HG03095 (cell line): ENCODE measurements around the gene FLOT2.
"Not testable (repeated sequence)": the region's sequence is repeated elsewhere in the genome, so short reads cannot be mapped to it uniquely, and the experiment has no call there.

Source experiments
- ATAC-seq: cut with Tn5 transposase; IDR thresholded peaks from one replicate; pipeline ENCODE4 v1.9.1; 2021; ENCODE audit warnings: moderate library complexity; ENCODE audit not compliant: unreplicated experiment

The FLOT2 gene

DNA sequence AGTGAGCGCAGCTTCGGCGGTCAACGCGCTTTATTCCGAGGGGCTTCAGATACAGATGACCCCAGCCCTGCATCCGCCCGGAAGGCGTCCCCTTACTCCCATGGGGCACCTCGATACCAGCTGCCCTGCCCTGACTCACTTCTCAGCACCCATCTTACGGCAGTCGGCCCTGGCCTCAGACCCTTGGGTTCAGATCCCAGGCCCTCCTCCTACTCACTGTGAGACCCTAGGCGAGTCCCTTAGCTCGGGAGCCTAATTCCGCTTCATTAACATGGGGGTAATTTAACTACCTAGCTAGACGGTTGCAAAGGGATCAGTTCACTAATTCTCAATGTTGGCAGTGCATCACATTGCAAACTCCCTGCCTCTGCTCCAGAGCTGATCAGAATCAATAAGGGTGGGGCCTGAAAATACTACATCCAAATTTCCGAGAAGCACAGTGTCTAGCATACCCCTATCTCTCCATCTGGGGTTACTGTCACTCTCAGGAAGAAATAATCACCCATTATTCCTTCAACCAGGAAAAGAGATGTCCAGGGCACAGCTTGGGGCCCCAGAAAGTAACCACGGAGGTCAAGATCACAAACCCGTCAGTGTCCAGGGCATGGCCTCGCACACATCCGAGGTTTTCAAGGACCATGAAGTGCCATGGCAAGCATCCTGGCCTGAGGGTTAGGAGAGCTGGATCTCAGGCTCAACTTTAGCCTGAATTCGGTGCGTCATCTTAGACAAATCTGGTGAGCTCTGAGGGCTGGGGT lies 415 bp upstream of the FLOT2 start:
- ATAC-seq, result no peak

DNA sequence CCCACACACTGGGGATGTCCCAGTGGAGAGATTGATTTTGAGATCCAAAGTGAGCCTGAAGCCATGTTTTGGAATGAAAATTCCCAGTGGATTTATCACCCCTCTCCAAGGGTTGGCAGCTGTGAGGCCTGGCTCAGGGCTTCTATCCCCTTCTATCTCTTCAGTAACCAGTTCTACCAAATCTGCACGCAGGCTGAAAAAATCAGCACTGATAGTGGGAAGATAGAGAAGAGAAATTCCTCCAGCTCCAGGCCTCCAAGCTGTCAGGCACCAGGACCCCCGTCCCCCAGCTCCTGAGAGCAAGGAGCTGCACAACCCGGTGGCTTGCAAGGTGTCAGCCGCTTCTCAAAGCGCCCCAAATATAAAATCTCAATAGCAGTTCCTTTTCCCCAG lies 1.0 kb downstream of the FLOT2 start:
- no peak for ATAC-seq

DNA sequence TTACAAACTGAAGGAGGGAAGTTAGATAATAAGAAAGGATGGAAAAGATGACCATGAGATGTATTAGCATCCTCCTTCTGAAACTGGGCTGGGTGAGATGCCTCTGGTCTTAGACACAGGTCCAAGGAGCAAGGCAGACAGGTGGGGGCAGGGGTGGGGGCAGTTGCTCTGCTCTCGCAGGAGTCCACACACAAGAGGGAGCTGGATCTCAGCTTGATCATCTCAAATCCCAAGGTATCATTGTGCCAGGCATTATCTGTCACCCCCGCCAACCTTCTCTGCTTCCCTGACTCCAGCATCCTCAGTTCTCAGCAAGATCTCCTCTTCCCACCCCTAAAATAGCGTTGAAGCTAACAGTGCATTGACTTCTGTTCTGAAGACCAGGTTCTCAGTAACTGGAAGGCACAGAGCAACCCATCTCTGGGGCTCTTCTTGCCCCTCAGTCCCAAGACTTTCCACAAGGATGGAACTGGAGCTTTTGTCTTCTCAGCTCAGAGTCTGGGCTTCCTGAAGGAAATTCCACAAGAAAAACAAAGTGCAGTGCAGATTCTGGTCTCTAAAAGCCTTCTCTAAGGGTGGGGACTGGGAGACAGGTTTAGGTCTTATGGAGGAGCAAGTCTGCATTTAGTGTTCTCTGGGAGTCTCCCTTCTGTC lies 1.6 kb downstream of the FLOT2 start:
- no peak for ATAC-seq

DNA sequence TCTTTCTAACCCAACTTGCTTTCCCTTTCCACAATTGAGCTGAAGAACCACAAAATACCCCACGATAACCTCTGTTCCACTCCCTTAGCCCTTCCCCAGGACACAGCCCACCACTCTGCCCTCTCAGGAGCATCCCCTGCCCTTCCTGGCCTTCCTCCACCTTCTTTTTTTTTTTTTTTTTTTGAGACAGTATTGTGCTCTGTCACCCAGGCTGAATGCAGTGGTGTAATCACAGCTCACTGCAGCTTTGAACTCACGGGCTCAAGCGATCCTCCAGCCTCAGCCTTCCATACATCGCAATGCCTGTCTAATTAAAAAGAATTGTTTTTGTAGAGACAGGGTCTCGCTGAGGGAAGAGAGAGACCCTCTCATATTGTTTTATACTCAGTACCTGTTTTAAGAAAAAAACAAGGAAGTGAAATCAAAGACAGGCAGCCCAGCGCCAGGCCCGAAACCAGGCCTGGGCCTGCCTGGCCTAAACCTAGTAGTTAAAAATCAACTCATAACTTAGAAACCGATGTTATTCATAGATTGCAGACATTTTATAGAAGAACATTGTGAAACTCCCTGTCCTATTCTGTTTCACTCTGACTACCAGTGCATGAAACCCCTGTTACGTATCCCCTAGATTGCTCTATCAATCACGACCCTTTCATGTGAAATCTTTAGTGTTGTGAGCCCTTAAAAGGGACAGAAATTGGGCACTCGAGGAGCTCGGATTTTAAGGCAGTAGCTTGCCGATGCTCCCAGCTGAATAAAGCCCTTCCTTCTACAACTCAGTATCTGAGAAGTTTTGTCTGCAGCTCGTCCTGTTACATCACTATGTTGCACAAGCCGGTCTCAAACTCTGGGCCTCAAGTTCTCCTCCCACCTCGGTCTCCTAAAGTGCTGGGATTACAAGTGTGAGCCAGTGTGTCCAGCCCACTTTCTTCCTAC lies 4.0 kb downstream of the FLOT2 start:
- ATAC-seq, result not testable (repeated sequence)

DNA sequence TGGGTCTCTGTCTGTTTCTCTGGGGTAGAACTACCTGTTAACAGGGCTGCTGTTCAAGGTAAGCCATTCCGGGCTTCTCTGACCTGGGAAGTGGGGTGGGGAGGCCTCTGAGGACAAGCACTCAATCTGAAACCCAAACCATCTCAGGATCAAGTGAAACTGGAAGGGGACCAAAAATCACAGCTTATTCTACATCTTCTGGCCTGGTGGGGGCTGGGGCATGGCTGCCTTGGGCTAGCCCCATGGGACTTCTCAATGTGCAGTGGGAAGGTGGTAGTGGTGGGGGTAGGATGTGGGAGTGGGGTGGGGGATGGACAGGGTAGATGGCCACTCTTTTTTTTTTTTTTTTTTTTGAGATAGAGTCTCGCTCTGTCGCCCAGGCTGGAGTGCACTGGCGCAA lies 5.5 kb downstream of the FLOT2 start:
- no peak for ATAC-seq

DNA sequence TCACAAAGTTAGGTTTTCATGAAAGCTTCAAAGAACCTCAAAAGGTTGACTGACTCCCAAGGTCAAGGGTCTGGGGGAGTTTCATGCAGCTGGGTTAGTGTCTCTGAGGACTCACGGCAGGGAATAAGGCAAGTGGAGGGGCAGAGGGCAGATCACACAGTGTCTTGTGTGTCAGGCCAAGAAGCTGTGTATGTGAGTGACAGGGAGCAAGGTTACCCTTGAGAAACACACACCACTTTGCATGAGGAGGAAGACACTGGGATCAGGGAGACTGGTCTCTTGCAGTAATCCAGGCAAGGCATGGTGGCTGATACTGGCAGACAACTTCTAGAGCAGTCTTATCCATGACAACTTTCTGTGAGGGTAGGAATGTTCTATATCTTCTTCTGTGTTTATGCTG lies 6.3 kb downstream of the FLOT2 start:
- ATAC-seq, result no peak

DNA sequence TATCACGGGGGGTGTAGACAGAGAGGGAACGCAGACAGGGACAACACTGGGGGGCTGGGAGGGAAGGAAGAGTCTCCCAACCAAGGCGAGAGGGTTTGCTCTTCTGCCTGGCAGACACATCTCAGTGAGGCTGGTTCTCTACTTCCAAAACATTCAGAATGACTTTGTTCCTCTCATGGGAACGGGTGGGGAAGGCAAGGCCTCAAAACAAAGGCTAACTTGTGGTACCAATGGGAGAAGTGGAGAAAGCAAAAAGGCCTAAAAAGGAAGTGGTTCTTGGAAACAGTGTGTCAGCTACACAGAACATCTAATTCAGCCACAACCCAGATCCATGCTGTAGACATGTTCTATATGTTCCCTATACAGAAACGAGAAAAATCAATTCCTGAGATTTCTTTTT lies 7.5 kb downstream of the FLOT2 start:
- no peak for ATAC-seq

DNA sequence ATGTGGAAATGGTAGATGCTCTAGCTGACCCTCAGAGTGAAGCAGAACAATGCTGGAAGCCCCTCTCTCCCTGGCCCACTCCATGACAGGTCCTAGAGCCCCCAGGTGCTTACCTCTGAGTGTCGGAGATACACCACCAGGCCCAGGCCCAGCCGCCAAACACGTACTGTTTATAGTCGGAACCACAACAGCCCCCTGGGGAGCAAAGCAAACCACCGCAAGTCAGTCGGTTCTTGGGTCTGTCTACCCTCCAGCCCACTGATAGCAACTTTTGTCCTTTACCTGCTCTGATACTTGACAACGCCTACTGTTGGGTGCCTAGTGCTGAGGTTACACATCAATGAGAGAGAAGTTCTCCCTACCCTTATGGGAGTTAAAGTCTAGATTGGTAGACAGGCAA lies 8.7 kb downstream of the FLOT2 start:
- ATAC-seq, result no peak

DNA sequence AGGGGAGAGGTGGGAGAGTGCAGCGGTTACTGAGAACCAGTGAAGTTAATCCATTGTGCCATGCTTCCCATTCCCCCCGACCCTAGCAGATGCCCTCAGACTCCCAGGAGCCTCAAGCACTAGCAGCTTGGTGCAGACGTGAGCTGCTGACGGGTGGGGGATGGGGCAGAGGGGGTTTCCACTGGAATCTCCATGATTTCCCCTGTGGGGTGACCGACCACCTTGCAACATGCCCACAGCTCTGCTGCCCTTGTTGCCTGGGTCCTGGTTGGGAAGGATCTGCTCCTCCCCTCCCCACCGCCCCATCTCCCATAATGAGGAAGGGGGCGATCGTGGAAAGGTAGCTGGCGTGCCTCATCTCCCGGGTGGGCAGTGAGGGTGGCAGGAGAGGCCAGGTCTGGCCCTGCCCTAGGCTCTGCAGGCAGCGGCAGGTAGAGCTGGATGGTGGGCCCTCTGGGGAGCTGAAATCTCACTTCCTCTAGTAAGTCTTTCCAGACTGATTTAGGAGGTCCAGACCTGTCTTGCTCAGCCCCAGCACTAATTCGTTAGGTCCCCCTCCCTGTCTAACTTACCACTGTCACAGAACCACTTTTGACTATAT lies 9.6 kb downstream of the FLOT2 start:
- no peak for ATAC-seq

DNA sequence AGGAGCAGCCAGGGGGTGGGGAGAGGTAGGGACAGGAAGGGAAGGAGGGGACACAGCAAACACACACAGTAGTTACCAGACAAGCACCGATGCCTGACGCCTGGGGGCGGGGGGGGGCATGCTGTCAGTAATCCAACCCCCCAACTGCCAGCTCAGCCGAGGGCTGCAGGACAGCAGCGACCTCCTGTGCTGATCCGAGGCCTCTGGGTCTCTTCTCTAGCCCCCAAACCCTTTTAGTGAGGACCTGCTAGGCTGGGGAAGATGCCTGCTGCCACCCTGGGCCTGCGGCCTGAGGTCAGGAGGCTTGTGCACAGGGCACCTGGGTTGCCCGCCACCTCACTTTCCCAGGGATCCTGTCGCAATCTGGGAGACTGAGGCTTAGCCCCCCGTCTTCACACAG lies 11.6 kb downstream of the FLOT2 start:
- no peak for ATAC-seq

DNA sequence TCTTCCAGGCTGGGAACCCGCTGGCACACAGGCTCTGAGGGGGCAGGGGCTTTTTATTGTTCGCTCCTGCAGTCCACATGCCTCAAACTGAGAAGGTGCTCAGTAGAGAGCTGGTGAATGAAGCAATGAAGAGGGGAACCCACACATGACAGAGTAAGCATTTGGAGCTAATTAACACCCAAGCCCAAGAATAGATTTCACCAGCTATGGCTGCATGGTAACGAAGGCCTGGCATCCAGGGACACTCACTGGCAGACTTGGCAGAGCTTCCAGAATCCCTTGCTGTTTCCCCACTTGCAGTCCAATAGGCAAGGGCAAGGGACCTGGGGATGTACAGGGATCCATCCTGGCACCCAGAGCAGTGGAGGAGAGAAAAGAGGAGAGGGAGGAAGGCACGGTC lies 12.2 kb downstream of the FLOT2 start:
- no peak for ATAC-seq

DNA sequence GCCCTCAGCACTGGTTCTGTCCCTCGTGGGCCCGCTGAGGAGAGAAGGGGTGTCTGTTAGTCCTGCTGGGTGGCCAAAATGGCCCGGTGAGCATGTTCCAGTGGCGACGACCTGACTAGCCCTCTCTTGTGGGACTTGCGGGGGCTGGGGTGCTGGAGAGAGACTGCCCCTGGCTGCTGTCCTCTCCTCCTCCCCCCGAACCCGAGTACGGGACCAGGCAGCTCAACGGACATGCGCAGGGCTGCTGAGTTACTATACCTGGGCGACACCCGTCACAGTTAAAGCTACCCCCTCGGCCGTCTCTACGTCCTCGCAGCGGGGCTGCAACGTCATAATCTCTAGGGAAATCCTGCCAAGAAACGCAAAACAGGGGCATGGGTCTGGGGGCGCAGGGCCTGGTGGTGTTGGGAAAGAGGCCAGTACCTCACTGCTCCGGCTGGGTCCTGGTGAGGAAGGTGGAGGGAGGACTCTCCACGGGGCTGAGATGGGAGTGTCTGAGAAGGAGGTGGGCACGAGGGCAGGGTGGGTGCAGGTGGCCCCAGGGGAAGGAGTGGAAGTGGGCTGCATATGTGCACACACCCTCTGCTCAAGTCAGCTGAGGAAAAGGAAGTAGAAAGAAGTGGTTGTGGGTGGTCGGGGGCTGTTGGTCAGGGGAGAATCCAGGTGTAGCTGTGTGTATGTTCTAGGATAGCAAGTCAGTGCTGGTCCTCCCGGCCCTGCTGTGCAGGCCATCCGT lies 13.4 kb downstream of the FLOT2 start:
- no peak for ATAC-seq

DNA sequence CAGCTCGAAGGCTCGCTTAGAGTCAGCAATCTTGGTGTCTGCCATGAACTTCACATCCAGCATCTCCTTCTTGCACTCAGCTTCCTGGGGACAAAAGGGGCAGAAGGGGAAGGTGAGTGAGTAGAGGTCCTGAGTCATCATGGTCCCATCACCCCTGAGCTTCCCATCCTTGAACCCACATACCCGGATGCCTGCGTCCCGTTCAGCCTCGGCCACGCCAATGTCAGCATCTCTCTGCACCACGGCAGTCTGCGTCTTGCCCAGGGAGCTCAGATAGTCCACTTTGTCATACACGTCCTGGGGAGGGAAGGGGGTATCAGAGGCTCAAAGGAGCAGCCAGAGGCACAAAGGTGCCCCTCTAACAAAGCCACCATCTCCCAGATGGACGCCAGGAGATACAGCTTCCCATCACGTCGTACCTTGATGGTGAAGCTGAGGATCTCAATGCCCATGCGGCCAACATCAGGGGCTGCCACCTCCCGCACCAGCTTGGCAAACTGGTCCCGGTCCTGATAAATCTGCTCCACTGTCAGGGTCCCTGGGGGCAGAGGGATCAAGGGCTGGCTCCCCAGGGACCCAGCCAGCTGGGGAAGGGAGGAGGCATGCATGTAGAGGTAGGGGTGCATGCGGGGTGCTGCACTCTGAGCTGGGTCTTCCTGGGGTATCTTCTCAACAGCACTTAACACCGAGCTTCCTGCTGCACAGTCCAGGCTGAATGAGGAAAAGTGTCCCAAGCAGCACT lies 15.2 kb downstream of the FLOT2 start:
- ATAC-seq, result no peak

DNA sequence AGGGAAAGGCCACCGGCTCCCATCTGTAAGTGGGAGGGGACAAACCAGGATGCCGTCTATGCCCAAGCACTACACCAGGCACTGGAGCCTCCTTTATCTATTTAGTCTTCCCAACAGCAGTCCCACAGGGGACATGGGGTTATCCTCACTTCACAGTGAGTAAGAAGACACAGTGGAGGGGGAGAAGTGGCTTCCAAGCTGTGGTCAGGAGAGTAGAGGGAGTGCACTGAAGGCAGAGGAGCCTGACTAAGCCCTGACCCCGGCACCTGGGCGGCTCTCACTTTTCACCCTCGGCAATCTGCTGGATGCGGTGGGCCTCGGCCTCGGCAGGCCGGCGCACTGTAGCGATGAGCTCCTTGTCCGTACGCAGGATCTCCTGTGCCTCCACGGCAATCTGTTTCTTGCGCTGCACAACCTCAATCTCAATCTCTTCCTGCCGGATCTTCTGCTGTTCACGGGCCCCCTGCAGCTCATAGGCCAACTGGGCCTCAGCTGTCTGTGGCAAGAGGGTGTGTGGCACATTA lies 15.9 kb downstream of the FLOT2 start:
- ATAC-seq, result no peak

DNA sequence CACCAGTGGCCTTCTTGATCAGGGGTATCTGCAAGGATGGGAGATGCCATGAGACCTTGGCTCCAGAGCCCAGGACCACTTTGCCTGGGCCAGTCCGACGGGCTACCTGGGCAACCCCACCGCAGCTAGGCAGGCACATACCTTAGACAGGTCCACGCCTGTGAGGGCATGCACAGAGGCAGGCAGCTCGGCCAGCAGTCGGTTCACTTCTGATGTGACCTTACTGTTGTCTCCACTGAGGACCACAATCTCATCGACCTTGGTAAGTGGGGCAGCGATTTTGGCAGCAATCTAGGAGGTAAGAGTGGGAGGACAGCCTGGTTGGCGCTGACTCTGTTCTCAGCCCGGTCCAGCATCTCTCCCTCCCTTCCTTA lies 17.0 kb downstream of the FLOT2 start:
- ATAC-seq, result no peak

DNA sequence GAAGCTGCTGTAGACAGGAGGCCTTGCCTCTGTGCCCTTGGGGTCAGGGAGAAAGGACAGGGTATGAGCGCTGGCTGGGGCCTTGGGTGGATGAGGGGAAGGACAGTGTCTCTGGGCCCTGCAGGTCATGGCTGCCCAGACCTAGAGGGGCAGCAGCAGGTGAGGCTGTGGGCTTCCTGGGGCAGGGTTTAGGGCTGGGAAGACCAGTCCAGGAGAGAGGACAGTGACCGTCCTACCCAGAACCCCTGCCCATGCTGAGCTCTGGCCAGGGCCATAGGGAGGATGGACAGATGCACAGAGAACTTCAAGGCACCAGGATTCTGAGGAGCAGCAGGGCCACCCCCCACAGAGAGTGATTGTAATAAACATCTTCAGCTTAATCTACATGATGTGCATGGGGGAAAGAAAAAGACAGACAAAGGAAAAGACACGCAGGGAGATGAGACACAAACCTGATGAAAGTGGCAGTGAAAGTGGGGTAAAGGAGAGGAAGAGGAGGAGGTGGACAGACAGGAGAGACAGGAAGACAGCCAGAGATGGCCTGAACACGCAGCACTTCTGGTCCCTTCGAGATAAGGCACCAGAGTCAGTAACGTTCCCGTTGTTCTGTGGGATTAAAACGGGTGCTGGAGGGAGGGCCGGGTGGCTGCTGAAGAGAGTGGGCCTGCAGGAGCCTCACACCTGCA lies 17.5 kb downstream of the FLOT2 start:
- no peak for ATAC-seq

DNA sequence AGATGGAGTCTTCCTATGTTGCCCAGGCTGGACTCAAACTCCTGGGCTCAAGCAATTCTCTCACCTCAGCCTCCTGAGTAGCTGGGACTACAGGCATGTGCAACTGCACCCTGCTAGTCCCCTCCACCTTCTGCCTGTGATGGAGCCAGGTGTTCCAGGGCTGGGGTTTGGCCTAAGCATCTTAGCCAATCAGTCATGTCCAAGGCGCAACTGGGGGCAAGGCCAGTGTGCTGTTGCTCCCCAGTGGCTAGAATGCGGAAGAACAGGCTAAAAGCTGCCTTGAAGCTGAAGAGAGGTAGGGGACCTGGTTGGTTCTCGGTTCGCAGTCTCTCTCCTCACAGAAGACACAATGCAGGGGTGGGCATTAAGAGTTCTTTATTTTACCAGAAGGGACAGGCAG lies 18.6 kb downstream of the FLOT2 start:
- ATAC-seq, result no peak

DNA sequence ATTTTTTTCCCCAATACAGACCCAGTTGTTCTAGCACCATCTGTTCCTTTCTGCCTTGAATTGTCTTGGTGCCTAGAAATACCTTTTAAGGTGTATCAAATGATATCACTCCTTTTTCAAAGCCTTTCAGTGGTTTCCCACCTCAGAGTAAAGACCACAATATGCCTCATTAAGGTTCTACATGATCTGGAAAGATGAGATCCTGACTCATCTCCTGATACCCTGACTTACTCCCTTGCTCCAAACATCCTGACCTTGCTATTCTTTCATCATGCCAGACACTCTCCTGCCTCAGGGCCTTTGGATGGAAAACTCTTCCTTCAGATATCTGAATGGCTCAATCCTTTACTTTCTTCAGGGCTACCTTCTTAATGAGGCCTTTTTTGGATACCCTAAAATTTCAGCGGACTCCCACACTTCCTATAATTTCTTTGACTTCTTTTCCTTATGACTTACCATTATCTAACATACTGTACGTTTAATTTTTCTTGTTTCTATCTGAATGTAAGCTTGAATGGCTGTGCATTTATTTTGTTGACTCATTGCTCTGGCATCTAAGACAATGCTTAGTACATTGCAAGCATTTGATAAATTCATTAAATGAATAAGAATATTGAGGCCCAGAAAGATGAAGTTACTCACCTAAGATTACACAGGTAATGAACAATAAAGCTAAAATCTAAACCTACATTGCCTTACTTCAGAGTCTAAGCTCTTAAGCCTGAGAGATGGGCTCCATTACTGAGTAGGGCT lies 19.2 kb downstream of the FLOT2 start:
- no peak for ATAC-seq
